Omental fat pad (tissue), 4 donors: ENCODE measurements around the gene ZNF732. TPM values are rescaled to one million over a fixed set of nuclear protein-coding genes. Genes with fewer than 3 reads are reported as not detected.
"Not testable (repeated sequence)": the region's sequence is repeated elsewhere in the genome, so short reads cannot be mapped to it uniquely, and the experiment has no call there.

Source experiments
- ATAC-seq: fragments of 150-250 bp; one replicate; pipeline ENCODE4 v1.9.1; 2016; ENCODE audit warnings: mild to moderate bottlenecking, moderate library complexity; ENCODE audit not compliant: low FRiP score
- DNase-seq: peaks from one replicate; pipeline ENCODE4 v3.0.0-alpha.2; 2019; ENCODE audit warnings: low spot score
- total RNA-seq, 4 donors: library from RNA; depleted of rRNA; stranded (reverse); fragments of >200 nt; gene quantifications; one replicate each; pipeline ENCODE4 v1.1.0, GENCODE V29; 2016
- TF ChIP-seq, protein P1 (sequence below), 3 donors: fragments of 450-650 bp; IDR thresholded peaks; one replicate each; pipeline ENCODE4 v1.5.1; 2016 to 2017; ENCODE audit warnings: antibody characterized with exemption in 3 of 3, mild to moderate bottlenecking in 3 of 3, moderate library complexity in 2 of 3

The ZNF732 gene
- total RNA-seq, 4 donors from 2014 or later = 0.60 to 1.1 TPM; not detected in 2

DNA sequence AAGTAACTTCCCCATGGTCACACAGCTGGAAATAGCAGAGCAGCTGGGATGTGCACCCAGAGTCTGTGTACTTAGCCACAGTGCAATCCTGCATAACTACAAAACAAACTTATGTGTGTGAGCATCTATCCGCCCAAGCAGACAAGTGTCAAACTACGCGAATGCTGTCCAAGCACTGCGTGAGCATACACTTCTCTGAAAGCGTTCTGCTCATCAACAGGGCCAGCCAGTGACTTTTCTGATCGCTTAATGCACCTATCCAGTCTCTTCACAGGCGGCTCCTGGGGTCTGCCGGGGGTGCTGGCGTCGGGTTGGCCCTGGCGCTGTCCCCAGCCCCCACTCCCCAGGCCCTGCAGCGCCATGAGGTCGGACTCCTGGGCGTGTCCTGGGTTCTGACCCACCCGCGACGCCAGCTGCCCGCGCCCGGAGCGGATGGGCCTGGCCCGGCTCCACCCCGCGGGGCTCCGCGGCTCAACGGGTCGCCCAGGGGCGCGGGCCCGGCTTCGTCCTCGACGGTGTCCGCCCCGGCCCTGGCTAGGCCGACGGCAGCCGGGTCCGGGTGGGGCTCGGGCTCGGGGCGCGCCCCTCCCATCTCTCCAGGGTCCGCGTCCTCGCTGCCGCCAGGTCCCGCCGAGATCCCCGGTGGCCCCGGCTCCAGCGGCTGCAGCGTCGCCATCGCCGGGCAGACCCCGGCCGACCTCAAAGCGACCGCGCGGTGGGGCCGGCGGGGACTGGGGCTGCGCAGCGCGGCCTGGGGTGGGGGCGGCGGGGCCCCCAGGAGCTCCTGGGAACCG lies 31.0 kb upstream of the ZNF732 start:
- no peak for ATAC-seq
- no peak for DNase-seq
- TF ChIP-seq, protein P1, sequence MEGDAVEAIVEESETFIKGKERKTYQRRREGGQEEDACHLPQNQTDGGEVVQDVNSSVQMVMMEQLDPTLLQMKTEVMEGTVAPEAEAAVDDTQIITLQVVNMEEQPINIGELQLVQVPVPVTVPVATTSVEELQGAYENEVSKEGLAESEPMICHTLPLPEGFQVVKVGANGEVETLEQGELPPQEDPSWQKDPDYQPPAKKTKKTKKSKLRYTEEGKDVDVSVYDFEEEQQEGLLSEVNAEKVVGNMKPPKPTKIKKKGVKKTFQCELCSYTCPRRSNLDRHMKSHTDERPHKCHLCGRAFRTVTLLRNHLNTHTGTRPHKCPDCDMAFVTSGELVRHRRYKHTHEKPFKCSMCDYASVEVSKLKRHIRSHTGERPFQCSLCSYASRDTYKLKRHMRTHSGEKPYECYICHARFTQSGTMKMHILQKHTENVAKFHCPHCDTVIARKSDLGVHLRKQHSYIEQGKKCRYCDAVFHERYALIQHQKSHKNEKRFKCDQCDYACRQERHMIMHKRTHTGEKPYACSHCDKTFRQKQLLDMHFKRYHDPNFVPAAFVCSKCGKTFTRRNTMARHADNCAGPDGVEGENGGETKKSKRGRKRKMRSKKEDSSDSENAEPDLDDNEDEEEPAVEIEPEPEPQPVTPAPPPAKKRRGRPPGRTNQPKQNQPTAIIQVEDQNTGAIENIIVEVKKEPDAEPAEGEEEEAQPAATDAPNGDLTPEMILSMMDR (IDR thresholded peaks at IDR 0.05) = no peak

DNA sequence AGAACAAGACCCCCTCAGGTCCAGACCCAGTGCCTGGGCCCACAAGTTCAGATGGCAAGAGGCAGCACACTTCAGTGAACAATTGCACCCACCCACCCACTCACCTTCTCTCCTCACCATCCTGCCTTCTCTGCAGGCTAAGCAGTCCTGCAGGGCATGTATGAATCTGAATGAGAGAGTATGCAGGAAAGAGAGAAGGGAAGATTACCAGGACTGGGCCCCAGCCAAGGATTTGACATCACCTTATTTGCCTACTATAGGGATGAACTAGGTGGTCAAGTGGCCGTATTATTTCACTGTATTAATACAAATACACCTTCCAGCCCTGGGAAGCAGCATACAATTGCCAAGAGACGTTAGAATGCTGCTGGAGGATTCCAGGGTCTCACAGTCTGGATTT lies 30.2 kb upstream of the ZNF732 start:
- TF ChIP-seq, protein P1 (IDR thresholded peaks at IDR 0.05) = no peak
- ATAC-seq = no peak
- no peak for DNase-seq

DNA sequence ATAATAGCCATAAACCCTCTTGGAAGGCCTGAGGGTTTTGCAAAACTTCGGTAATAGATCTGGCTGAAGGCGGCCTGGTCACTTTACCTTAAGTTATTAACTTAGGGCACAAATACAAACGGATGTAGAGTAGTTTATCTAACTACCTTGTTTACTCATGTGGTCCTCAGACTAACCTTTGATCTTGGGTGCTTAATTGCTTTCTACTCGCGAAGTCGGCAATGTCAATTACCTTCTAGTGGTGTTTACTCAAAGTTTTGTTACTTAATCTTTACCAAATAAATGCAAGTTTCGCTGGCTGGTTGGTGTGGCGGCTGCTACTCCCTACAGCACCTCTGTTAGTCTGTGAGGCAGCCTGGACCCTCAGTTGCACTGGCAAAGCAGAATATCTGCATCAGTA lies 23.5 kb upstream of the ZNF732 start:
- no peak for DNase-seq
- TF ChIP-seq, protein P1 (IDR thresholded peaks at IDR 0.05) = no peak
- no peak for ATAC-seq

DNA sequence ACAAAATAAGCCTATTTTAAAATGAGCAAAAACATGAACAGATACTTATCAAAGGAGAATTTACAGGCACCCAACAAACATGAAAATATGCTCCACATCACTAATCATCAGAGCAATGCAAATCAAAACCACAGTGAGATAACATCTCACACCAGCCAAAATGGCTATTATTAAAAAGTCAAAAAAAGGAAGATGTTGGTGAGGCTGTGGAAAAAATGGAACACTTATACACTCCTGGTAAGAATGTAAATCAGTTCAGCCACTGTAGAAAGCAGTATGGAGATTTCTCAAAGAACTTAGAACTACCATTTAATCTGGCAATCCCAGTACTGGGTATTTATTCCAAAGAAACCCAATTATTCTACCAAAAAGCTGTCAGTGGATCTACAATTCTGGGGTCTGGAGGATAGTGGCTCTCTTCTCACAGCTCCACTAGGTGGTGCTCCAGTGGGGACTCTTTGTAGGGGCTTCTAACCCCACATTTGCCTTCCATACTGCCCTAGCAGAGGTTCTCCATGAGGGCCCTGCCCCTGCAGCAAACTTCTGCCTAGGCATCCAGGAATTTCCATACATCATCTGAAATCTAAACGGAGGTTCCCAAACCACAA lies 9.1 kb upstream of the ZNF732 start:
- no peak for DNase-seq
- TF ChIP-seq, protein P1 (IDR thresholded peaks at IDR 0.05) = no peak
- no peak for ATAC-seq

DNA sequence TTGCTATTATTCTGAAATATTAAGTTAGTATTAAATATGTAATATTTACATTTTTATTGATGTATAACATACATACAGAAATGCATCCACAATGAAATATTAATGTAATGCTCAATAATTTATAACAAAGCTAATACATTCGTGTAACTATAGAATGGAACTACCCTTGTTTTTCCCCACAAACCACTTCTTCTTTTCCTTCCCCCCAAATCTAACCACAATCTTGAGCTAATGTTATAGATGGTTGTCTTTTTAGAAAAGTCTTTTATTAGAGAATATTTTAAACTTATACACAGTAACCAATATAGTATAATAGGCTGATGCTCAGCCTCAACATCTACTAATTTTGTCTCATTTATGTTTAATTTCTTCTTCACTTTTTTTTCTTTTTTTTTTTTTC lies 4.5 kb upstream of the ZNF732 start:
- TF ChIP-seq, protein P1 (IDR thresholded peaks at IDR 0.05) = no peak
- no peak for ATAC-seq
- no peak for DNase-seq

DNA sequence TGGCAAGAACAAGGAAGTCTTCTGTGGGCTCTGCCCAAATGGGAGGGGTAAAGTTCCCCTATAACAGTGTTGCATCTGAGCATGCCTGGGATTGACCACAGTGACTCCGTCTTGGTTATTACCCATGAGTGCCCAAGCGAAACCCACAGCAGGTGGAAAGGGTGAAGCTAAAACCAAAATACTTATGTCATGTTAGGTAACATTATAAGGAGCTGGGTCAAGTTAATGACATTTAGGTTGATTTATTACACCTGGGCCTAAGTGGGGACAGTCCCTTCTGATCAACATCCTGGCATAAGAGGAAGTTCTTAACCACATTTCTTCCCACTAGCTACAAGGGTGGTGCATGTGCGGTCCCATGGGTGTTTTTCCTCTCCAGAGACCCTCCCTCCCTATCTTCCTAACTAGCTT lies 1.3 kb upstream of the ZNF732 start:
- no peak for DNase-seq
- ATAC-seq = no peak
- TF ChIP-seq, protein P1 (IDR thresholded peaks at IDR 0.05) = no peak

DNA sequence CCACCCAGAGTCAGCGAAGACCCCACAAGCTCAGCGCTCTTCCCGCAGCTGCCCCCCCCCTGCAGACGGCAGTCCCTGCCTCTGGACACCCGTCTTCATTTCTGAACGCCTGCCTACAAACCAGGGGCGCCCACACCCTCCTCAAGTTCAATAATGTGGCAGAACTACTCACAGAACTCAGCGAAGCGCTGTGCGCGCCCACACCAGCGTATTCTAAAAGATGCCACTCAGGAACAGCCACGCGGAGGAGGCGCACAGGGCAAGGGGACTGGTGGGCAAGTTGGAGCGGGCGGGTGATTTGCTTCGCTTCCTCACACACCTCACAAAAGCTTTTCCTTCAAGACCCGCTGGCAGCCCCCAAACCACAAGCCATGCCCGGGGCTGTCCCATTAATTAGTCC lies 758 bp downstream of the ZNF732 start:
- not testable (repeated sequence) for ATAC-seq, DNase-seq
